OCI-LY3 (cell line): Measurements from ENCODE around the gene NLRP3.

ENCODE experiments used
- EZH2phosphoT487 ChIP-seq: fragments of 200-600 bp; shearing (Covaris generic); IDR thresholded peaks from 2 replicates; pipeline ENCODE4 v1.6.1; 2018; ENCODE audit warnings: antibody characterized with exemption, mixed run types, low read depth
- TF ChIP-seq, protein P1 (sequence below): fragments of 200-600, 300-600 bp; sonication (generic); IDR thresholded peaks from 2 replicates; pipeline ENCODE4 v1.5.1; 2014; ENCODE audit warnings: antibody characterized with exemption, low read length, low read depth

DNA sequence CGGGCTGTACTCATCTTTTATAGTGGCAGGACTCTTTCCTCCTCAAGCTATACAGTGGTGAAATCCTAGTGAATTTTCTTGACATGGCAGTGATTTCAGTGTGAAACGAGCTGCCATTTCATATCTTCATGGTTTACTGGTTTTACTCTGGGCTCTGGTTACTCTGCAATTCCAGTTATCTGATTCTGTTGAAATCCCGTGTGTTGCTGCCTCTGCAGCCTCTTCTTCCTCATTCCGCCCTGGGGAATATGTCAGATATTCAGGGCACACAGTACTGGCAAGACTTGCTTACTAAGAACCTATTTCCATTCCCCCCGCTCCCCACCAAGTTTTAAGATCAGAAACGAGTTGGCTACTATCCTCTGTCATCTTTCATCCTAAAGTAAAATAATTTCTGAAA, 49.8 kb downstream of the NLRP3 start:
- TF ChIP-seq, protein P1, sequence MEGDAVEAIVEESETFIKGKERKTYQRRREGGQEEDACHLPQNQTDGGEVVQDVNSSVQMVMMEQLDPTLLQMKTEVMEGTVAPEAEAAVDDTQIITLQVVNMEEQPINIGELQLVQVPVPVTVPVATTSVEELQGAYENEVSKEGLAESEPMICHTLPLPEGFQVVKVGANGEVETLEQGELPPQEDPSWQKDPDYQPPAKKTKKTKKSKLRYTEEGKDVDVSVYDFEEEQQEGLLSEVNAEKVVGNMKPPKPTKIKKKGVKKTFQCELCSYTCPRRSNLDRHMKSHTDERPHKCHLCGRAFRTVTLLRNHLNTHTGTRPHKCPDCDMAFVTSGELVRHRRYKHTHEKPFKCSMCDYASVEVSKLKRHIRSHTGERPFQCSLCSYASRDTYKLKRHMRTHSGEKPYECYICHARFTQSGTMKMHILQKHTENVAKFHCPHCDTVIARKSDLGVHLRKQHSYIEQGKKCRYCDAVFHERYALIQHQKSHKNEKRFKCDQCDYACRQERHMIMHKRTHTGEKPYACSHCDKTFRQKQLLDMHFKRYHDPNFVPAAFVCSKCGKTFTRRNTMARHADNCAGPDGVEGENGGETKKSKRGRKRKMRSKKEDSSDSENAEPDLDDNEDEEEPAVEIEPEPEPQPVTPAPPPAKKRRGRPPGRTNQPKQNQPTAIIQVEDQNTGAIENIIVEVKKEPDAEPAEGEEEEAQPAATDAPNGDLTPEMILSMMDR, result no peak
- TF ChIP-seq EZH2phosphoT487, result no peak
